Measurements from ENCODE around the gene SCYGR7.

The SCYGR7 gene

DNA sequence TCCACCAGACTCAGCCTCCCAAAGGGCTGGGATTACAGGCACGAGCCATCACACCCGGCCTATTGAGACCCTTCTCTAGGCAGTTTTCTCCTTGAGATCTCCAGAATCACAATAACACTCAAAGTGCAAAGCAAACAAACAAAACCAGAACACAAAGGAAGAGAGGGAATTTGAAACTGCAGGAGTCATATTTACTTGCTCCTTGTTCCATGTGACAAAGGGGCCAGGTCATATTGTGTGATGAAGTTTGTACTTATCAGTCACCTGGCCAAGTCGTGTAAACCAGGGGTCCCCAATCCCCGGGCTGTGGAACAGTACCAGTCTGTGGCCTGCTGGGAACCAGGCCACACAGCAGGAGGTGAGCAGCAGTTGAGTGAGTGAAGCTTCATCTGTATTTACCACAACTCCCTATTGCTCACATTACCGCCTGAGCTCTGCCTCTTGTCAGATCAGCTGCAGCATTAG is 44.1 kb downstream of the SCYGR7 start:
- DNase-seq (ENCODE audit: low read depth), result no peak
- TF ChIP-seq, protein P1, sequence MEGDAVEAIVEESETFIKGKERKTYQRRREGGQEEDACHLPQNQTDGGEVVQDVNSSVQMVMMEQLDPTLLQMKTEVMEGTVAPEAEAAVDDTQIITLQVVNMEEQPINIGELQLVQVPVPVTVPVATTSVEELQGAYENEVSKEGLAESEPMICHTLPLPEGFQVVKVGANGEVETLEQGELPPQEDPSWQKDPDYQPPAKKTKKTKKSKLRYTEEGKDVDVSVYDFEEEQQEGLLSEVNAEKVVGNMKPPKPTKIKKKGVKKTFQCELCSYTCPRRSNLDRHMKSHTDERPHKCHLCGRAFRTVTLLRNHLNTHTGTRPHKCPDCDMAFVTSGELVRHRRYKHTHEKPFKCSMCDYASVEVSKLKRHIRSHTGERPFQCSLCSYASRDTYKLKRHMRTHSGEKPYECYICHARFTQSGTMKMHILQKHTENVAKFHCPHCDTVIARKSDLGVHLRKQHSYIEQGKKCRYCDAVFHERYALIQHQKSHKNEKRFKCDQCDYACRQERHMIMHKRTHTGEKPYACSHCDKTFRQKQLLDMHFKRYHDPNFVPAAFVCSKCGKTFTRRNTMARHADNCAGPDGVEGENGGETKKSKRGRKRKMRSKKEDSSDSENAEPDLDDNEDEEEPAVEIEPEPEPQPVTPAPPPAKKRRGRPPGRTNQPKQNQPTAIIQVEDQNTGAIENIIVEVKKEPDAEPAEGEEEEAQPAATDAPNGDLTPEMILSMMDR (IDR thresholded peaks at IDR 0.05; ENCODE audit: insufficient read depth, low read depth, low read length, missing control alignments), result no peak
- H3K4me3 ChIP-seq (ENCODE audit: low read length), result no peak overlapping the region

DNA sequence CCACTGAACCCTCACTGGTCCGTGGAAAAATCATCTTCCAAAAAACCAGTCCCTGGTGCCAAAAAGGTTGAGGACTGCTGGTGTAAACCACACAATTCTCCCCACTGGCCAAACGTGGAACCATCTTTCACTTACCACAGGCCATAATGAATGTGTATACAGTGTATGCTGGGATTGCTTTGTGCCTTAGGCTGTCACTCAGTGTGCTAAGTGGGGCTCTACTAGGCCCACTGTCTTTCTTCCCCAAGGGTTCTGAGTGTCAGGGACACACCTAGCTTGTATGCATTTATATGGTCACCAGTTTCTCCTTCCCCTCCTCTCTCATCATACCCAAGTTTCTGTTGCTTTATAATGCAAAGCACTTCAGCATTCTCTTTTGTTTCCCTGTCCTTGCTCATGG is 44.8 kb downstream of the SCYGR7 start:
- TF ChIP-seq, protein P1 (IDR thresholded peaks at IDR 0.05; ENCODE audit: insufficient read depth, low read depth, low read length, missing control alignments), result no peak
- no peak for DNase-seq (ENCODE audit: low read depth)
- H3K4me3 ChIP-seq (ENCODE audit: low read length), result no peak overlapping the region

DNA sequence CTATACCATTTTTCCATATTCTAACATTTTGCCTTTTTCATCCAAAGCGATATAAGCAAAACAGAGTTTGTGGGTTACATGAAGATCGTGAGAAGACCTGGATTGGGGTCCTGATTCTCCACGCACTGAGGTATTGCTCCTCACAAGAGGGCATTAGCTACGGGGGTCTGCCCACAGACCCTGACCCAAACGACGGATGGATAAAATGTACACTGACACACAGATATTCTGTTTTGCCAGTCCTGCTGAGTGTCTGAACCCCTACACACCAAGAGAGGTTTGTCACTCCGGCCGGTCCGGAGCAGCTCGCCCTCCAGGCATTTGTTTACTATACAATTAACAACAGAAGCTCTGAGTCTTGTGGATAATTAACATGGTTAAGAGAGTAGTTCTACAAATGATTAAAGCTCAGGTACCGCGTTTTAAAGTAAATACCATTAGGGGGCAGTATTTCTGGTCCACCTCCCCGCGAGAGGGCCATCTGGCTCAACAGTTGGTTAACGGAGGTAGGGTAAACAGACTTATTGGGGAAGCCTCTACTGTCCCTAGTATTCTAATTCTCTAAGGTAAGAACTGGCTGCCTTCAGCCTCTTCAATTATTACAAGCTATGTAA is 46.0 kb downstream of the SCYGR7 start:
- H3K4me3 ChIP-seq (ENCODE audit: low read length), result no peak overlapping the region
- peak; percentile 7 for DNase-seq (ENCODE audit: low read depth)
- TF ChIP-seq, protein P1 (IDR thresholded peaks at IDR 0.05; ENCODE audit: insufficient read depth, low read depth, low read length, missing control alignments), result no peak

DNA sequence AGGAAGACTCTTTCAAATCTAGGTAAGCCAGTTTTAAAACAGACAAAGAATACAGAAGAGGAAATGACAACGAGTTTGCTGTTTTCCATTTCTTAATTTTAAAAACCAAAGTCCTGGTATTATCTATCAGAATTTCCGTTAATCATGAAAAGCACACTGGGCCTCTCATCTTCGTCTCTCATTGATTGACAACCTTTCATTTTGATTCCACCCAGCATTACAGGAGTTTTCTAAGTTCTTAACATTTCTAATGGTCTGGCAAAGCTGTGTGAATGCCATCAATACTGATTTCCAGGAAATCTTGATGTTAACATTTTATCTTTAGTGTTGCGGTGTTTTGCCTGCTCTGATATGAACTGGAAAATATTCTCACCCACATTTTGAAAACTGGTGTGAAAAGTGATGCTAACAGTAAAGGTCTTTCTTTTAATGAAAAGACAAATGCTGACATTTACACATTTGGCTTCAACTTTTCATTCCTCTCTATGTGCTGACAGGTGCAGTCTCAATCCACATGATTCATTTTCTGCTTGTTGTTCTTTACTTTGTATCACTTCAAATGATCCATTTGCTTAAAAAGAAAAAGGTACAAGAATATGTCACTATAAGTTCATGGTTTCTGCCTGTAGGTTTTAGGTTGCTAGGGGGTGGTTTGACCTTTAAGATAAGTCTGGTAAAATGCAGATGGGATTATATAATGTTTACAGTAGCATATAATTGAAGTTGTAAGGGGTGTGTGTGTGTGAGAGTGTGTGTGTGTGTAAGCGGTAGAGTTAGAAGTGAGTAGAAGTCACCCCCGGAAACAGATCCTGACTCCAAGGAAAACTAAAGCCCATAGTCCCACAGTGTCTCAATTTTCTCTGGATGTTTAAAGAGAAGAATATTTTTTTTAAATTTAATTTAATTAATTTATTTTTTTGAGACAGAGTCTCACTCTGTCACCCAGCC is 47.0 kb downstream of the SCYGR7 start:
- TF ChIP-seq, protein P1 (IDR thresholded peaks at IDR 0.05; ENCODE audit: insufficient read depth, low read depth, low read length, missing control alignments), result no peak
- H3K4me3 ChIP-seq (ENCODE audit: low read length), result no peak overlapping the region
- no peak for DNase-seq (ENCODE audit: low read depth)

Data from epithelial cell of esophagus (primary cell).